MCF 10A (cell line): ENCODE data around the gene CFAP77. TPM values are rescaled to one million over a fixed set of nuclear protein-coding genes. Genes with fewer than 3 reads are reported as not detected.

Experiments
- BruUV-seq: library from RNA; stranded (reverse); fragments of 400-500 nt; replicated peaks from 2 replicates; lab custom pipeline; 2021; lab: Mats Ljungman, UMichigan
- CTCF ChIA-PET: fragments of 300-600 bp; sonication (Branson Sonifier 250); formaldehyde crosslinking; extraction: SDS; loops from one replicate; lab custom pipeline; 2021; ENCODE audit warnings: antibody characterized with exemption, inconsistent platforms; lab: Yijun Ruan, JAX
- POLR2A ChIA-PET: fragments of 300-600, 350-650 bp; sonication (Branson Sonifier 250); formaldehyde crosslinking; extraction: SDS; loops from one replicate; lab custom pipeline; 2020; ENCODE audit warnings: antibody characterized with exemption, inconsistent platforms; lab: Yijun Ruan, JAX
- DNase-seq: peaks from one replicate; pipeline ENCODE4 v3.0.0-alpha.2; 2018; ENCODE audit not compliant: unreplicated experiment
- H3K27ac Mint-ChIP-seq: one replicate; pipeline ENCODE4 v1.8.0; 2022; ENCODE audit warnings: mild to moderate bottlenecking, low read depth, mixed read lengths; ENCODE audit not compliant: unreplicated experiment
- H3K27me3 Mint-ChIP-seq: one replicate; pipeline ENCODE4 v1.8.0; 2022; ENCODE audit warnings: mixed read lengths; ENCODE audit not compliant: insufficient read depth, unreplicated experiment
- H3K36me3 Mint-ChIP-seq: one replicate; pipeline ENCODE4 v1.8.0; 2022; ENCODE audit warnings: mild to moderate bottlenecking, moderate library complexity, mixed read lengths; ENCODE audit not compliant: insufficient read depth, unreplicated experiment
- H3K4me1 Mint-ChIP-seq: one replicate; pipeline ENCODE4 v1.8.0; 2022; ENCODE audit warnings: mixed read lengths; ENCODE audit not compliant: insufficient read depth, unreplicated experiment
- H3K4me3 Mint-ChIP-seq: one replicate; pipeline ENCODE4 v1.8.0; 2022; ENCODE audit warnings: mild to moderate bottlenecking, moderate library complexity, mixed read lengths; ENCODE audit not compliant: unreplicated experiment
- H3K9me3 Mint-ChIP-seq: one replicate; pipeline ENCODE4 v1.8.0; 2022; ENCODE audit warnings: mixed read lengths; ENCODE audit not compliant: unreplicated experiment
- CTCF ChIP-seq: fragments of 200-600 bp; IDR thresholded peaks from one replicate; pipeline ENCODE4 v1.8.0; 2022; ENCODE audit warnings: antibody characterized with exemption, mild to moderate bottlenecking; ENCODE audit not compliant: unreplicated experiment
- intact Hi-C: fragments of 100-400 bp; cut with micrococcal nuclease; formaldehyde crosslinking; loops from 2 replicates; pipeline ENCODE4 v1.14.1; 2022
- total RNA-seq: library from RNA; stranded (reverse); gene quantifications from 2 replicates; pipeline ENCODE4 v1.2.3, GENCODE V29; 2022

Gene CFAP77
- total RNA-seq, 1 experiment from 2014 or later, result not detected

DNA sequence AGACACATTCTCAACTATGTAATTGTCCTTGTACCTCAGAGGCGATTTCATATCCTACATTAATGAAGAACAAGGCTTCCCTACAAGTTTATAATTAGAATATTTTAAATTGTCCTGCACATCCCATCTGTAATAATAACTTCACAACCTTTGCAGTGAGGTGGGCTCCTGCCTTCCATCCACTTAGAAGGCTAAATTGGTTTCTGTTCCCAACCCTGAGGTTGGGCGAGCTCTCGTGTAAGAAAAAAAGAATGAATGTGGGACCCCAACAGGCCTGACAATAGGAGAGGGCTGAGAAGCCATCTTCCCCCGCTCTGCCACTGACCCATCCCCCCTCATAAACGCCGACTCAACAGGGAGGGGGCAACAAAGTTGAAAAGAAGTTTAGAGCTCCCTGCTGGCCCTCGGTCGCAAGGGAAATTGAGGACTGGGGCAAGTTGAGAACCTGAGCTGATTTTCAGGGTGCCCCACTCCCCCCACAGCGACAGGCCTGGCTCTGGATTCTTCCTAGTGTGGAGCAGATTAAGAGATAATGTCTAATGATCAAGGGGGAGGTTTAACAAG is 181.8 kb downstream of the CFAP77 start:
- H3K4me3 Mint-ChIP-seq, result no peak overlapping the region
- H3K27me3 Mint-ChIP-seq, result no peaks in the 10 kb centered on the region
- no peak overlapping the region for H3K27ac Mint-ChIP-seq
- H3K36me3 Mint-ChIP-seq, result peaks cover 44% of the 10 kb centered on the region
- TF ChIP-seq CTCF, result no peak
- CTCF ChIA-PET, result no interaction called here
- H3K9me3 Mint-ChIP-seq, result no peaks in the 10 kb centered on the region
- POLR2A ChIA-PET, result no interaction called here
- no peaks in the 10 kb centered on the region for H3K4me1 Mint-ChIP-seq
- BruUV-seq, result no TSS peak
- intact Hi-C loops, result no loop called here
- DNase-seq, result no peak

DNA sequence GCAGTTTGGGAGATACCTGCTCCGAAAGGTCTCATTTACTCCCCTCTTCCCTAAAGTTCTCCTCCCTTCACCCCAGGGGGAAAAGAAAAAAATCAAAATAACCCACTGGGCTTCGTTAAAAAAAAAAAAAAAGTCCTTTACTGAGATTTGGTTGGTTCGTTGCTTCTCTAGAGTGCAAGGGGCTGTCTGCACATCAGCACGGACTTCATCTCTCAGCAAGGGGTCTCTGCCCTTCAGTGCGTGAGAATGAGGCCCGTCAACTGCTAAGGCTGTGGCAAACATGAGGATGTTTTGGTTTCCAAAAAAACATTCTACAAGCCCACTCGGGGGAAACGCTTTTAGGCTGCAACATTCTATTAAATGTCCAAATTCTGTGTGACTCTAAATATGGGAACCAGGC is 182.4 kb downstream of the CFAP77 start:
- H3K36me3 Mint-ChIP-seq, result peaks cover 44% of the 10 kb centered on the region
- no peaks in the 10 kb centered on the region for H3K4me1 Mint-ChIP-seq
- no peak for DNase-seq
- H3K9me3 Mint-ChIP-seq, result no peaks in the 10 kb centered on the region
- no TSS peak for BruUV-seq
- TF ChIP-seq CTCF, result no peak
- H3K27ac Mint-ChIP-seq, result no peak overlapping the region
- no peak overlapping the region for H3K4me3 Mint-ChIP-seq
- no peaks in the 10 kb centered on the region for H3K27me3 Mint-ChIP-seq
- intact Hi-C loops, result no loop called here
- CTCF ChIA-PET, result no interaction called here
- POLR2A ChIA-PET, result no interaction called here

DNA sequence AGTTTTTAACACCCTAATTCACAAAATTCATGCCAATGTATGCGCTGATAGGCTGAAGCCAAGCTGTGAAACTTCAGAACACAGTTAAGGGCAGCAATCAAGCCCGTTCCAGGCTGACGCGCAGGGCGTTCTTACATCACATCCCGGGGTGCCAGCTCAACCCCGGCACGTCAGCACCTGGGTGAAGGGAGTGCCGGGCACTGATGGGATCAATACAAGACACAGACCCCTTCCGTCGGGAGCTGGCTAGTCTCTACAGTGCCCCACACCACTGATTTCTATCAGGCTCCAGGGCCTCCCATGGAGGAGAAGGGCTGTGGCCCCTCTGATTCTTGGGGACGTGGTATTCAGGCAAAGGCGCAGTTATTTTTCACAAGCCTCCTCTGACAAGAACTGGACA is 184.4 kb downstream of the CFAP77 start:
- BruUV-seq, result no TSS peak
- intact Hi-C loops, result no loop called here
- POLR2A ChIA-PET, result no interaction called here
- H3K9me3 Mint-ChIP-seq, result no peaks in the 10 kb centered on the region
- TF ChIP-seq CTCF, result no peak
- CTCF ChIA-PET, result no interaction called here
- H3K27ac Mint-ChIP-seq, result no peak overlapping the region
- no peak overlapping the region for H3K4me3 Mint-ChIP-seq
- H3K27me3 Mint-ChIP-seq, result no peaks in the 10 kb centered on the region
- peaks cover 57% of the 10 kb centered on the region for H3K36me3 Mint-ChIP-seq
- DNase-seq, result no peak
- H3K4me1 Mint-ChIP-seq, result no peaks in the 10 kb centered on the region

DNA sequence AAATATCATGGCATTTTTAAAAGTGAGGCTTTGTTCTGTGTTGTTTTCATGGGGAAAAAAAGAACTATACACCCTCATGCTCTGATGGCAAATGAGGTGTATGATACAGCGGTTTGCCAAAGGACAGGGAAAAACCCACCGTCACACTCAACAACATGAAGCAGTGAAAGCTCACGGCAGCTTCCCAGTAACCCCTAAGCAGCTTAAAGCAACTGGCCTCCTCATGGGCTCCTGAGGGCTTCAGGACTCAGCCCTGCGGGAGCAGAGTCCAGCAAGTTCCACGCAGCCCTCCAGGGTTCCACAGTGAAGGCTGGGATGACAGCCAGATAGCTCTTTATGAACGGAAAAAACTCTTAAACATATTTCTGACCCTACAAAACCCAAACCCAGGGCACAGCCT is 185.3 kb downstream of the CFAP77 start:
- no peak overlapping the region for H3K4me3 Mint-ChIP-seq
- no peaks in the 10 kb centered on the region for H3K27me3 Mint-ChIP-seq
- intact Hi-C loops, result no loop called here
- no peak for TF ChIP-seq CTCF
- no peaks in the 10 kb centered on the region for H3K9me3 Mint-ChIP-seq
- DNase-seq, result no peak
- H3K27ac Mint-ChIP-seq, result no peak overlapping the region
- ChIA-PET CTCF (interaction anchor here (0.6 kb wide), 1 partner anchor 389 kb away, joined by 3 read pairs; no protein-coding TSS in a partner anchor), POLR2A (no interaction called here)
- BruUV-seq, result no TSS peak
- H3K4me1 Mint-ChIP-seq, result no peaks in the 10 kb centered on the region
- peaks cover 61% of the 10 kb centered on the region for H3K36me3 Mint-ChIP-seq
